ENCODE measurements around the gene ALCAM. TPM values are rescaled to one million over a fixed set of nuclear protein-coding genes. Genes with fewer than 3 reads are reported as not detected.

Gene ALCAM
- total and polyA plus RNA-seq, 2 donors (not counting 1 experiment from before 2014, with no cell fraction given) = 6.2 to 23.8 TPM

- Histone ChIP-seq H3K9ac (ENCODE audit: low read length) (no peak overlapping the region), H3K27ac (ENCODE audit: low read length in 2 of 2) (no peak overlapping the region), H2AFZ (ENCODE audit: insufficient read depth, low read depth, low read length, poor library complexity, severe bottlenecking) (no peak overlapping the region), H3K4me2 (replicated peaks; ENCODE audit: low read depth, low read length, poor library complexity, severe bottlenecking) (no peak overlapping the region), H3K36me3 (replicated peaks in 1 of 2; ENCODE audit: control extremely low read depth in 1 of 2, control insufficient read depth in 1 of 2, extremely low read depth in 1 of 2, insufficient read depth in 2 of 2, low read length in 1 of 2) (no peaks in the 10 kb centered on the region), H4K20me1 (ENCODE audit: control insufficient read depth, insufficient read depth, low read length, poor library complexity, severe bottlenecking) (no peaks in the 10 kb centered on the region), H3K27me3 (replicated peaks in 1 of 4; ENCODE audit: control extremely low read depth in 1 of 4, control insufficient read depth in 3 of 4, insufficient read depth in 4 of 4, low read length in 3 of 4) (no peaks in the 10 kb centered on the region), H3K4me3 (ENCODE audit: control extremely low read depth in 1 of 5, extremely low read depth in 1 of 5, insufficient read depth in 1 of 5, low read depth in 2 of 5, low read length in 4 of 5) (no peak overlapping the region), H3K9me3 (ENCODE audit: control extremely low read depth in 1 of 3, control insufficient read depth in 2 of 3, insufficient read depth in 1 of 3, low read length in 2 of 3) (no peaks in the 10 kb centered on the region), H3K79me2 (ENCODE audit: control insufficient read depth, insufficient read depth, low read length) (no peaks in the 10 kb centered on the region), H3K4me1 (ENCODE audit: control insufficient read depth in 2 of 2, insufficient read depth in 2 of 2, low read length in 2 of 2) (no peaks in the 10 kb centered on the region)
- WGBS (ENCODE audit: insufficient coverage) = no CpG with 5 or more reads among the region's 1 CpG
- Mint-ChIP-seq H3K9me3 (ENCODE audit: insufficient read depth) (no peaks in the 10 kb centered on the region), H3K4me1 (no peaks in the 10 kb centered on the region), H3K27me3 (no peaks in the 10 kb centered on the region), H3K27ac (no peak overlapping the region), H3K4me3 (no peak overlapping the region)
- ATAC-seq (ENCODE audit: low read depth) (no peak), DNase-seq (no peak)
- POLR2A ChIA-PET = no interaction called here
- intact Hi-C loops (cut with micrococcal nuclease) = no loop called here
- no peak for TF ChIP-seq EZH2 (IDR thresholded peaks at IDR 0.05; ENCODE audit: borderline replicate concordance, insufficient read depth, low read depth, low read length, poor library complexity, severe bottlenecking)
- TF ChIP-seq, protein P1, sequence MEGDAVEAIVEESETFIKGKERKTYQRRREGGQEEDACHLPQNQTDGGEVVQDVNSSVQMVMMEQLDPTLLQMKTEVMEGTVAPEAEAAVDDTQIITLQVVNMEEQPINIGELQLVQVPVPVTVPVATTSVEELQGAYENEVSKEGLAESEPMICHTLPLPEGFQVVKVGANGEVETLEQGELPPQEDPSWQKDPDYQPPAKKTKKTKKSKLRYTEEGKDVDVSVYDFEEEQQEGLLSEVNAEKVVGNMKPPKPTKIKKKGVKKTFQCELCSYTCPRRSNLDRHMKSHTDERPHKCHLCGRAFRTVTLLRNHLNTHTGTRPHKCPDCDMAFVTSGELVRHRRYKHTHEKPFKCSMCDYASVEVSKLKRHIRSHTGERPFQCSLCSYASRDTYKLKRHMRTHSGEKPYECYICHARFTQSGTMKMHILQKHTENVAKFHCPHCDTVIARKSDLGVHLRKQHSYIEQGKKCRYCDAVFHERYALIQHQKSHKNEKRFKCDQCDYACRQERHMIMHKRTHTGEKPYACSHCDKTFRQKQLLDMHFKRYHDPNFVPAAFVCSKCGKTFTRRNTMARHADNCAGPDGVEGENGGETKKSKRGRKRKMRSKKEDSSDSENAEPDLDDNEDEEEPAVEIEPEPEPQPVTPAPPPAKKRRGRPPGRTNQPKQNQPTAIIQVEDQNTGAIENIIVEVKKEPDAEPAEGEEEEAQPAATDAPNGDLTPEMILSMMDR (IDR thresholded peaks at IDR 0.05) = no peak
- CTCF ChIA-PET = no interaction called here
Measured at GRCh38 chr3:105579439-105579838, 212.7 kb downstream of the ALCAM start.

- ChIA-PET POLR2A (no interaction called here), CTCF (no interaction called here)
- Histone ChIP-seq H3K4me2 (replicated peaks; ENCODE audit: low read depth, low read length, poor library complexity, severe bottlenecking) (no peak overlapping the region), H3K9me3 (ENCODE audit: control extremely low read depth in 1 of 3, control insufficient read depth in 2 of 3, insufficient read depth in 1 of 3, low read length in 2 of 3) (no peaks in the 10 kb centered on the region), H3K79me2 (ENCODE audit: control insufficient read depth, insufficient read depth, low read length) (no peaks in the 10 kb centered on the region), H3K36me3 (replicated peaks in 1 of 2; ENCODE audit: control extremely low read depth in 1 of 2, control insufficient read depth in 1 of 2, extremely low read depth in 1 of 2, insufficient read depth in 2 of 2, low read length in 1 of 2) (no peaks in the 10 kb centered on the region), H4K20me1 (ENCODE audit: control insufficient read depth, insufficient read depth, low read length, poor library complexity, severe bottlenecking) (no peaks in the 10 kb centered on the region), H3K4me1 (ENCODE audit: control insufficient read depth in 2 of 2, insufficient read depth in 2 of 2, low read length in 2 of 2) (no peaks in the 10 kb centered on the region), H3K27ac (ENCODE audit: low read length in 2 of 2) (no peak overlapping the region), H3K27me3 (replicated peaks in 1 of 4; ENCODE audit: control extremely low read depth in 1 of 4, control insufficient read depth in 3 of 4, insufficient read depth in 4 of 4, low read length in 3 of 4) (no peaks in the 10 kb centered on the region), H3K4me3 (ENCODE audit: control extremely low read depth in 1 of 5, extremely low read depth in 1 of 5, insufficient read depth in 1 of 5, low read depth in 2 of 5, low read length in 4 of 5) (no peak overlapping the region), H2AFZ (ENCODE audit: insufficient read depth, low read depth, low read length, poor library complexity, severe bottlenecking) (no peak overlapping the region), H3K9ac (ENCODE audit: low read length) (no peak overlapping the region)
- H3K27ac Mint-ChIP-seq = no peak overlapping the region
- no peak for DNase-seq
- H3K9me3 Mint-ChIP-seq (ENCODE audit: insufficient read depth) = no peaks in the 10 kb centered on the region
- TF ChIP-seq, protein P1 (IDR thresholded peaks at IDR 0.05) = no peak
- TF ChIP-seq EZH2 (IDR thresholded peaks at IDR 0.05; ENCODE audit: borderline replicate concordance, insufficient read depth, low read depth, low read length, poor library complexity, severe bottlenecking) = no peak
- intact Hi-C loops (cut with micrococcal nuclease) = no loop called here
- H3K27me3 Mint-ChIP-seq = peaks cover 2% of the 10 kb centered on the region
- ATAC-seq (ENCODE audit: low read depth) = no peak
- H3K4me1 Mint-ChIP-seq = no peaks in the 10 kb centered on the region
- no peak overlapping the region for H3K4me3 Mint-ChIP-seq
- 92% methylated on average over 2 of the region's 7 CpGs for WGBS (ENCODE audit: insufficient coverage)
Measured at GRCh38 chr3:105580296-105580965, 213.7 kb downstream of the ALCAM start.

Measured in B cell (primary cell).